Endothelial cell (in vitro differentiated cells): ENCODE measurements around the gene CTNNA3. TPM values are rescaled to one million over a fixed set of nuclear protein-coding genes. Genes with fewer than 3 reads are reported as not detected.

Experiments used
- DNase-seq: peaks from one replicate; pipeline ENCODE4 v3.0.0; 2021; ENCODE audit warnings: low spot score
- H3K27ac Mint-ChIP-seq: one replicate; pipeline ENCODE4 v1.8.0; 2021; ENCODE audit warnings: mixed read lengths, inconsistent platforms; ENCODE audit not compliant: unreplicated experiment
- H3K27me3 Mint-ChIP-seq: one replicate; pipeline ENCODE4 v1.8.0; 2021; ENCODE audit warnings: mild to moderate bottlenecking, moderate library complexity, mixed read lengths, inconsistent platforms; ENCODE audit not compliant: unreplicated experiment
- H3K36me3 Mint-ChIP-seq: one replicate; pipeline ENCODE4 v1.8.0; 2021; ENCODE audit warnings: mild to moderate bottlenecking, low read depth, mixed read lengths, inconsistent platforms; ENCODE audit not compliant: unreplicated experiment
- H3K4me1 Mint-ChIP-seq: one replicate; pipeline ENCODE4 v1.8.0; 2021; ENCODE audit warnings: mild to moderate bottlenecking, mixed read lengths, inconsistent platforms; ENCODE audit not compliant: unreplicated experiment
- H3K4me3 Mint-ChIP-seq: one replicate; pipeline ENCODE4 v1.8.0; 2021; ENCODE audit warnings: mild to moderate bottlenecking, mixed read lengths, inconsistent platforms; ENCODE audit not compliant: unreplicated experiment
- H3K9me3 Mint-ChIP-seq: one replicate; pipeline ENCODE4 v1.8.0; 2021; ENCODE audit warnings: mixed read lengths, inconsistent platforms; ENCODE audit not compliant: unreplicated experiment
- total RNA-seq: library from RNA; stranded (reverse); fragmentation: NEBNext Ultra II Directional; extraction: Animal tissue kit (Norgen Biotek cat#: 25700); gene quantifications from one replicate; pipeline ENCODE4 v1.2.1, GENCODE V29; 2021; ENCODE audit not compliant: unreplicated experiment
- TF ChIP-seq, protein P1 (sequence below): fragments of 200-600 bp; sonication (generic); IDR thresholded peaks from one replicate; pipeline ENCODE4 v1.5.0; 2021; ENCODE audit warnings: antibody characterized with exemption; ENCODE audit not compliant: unreplicated experiment

CTNNA3 gene
- total RNA-seq, 1 donor from 2014 or later, result 2.3 TPM

DNA sequence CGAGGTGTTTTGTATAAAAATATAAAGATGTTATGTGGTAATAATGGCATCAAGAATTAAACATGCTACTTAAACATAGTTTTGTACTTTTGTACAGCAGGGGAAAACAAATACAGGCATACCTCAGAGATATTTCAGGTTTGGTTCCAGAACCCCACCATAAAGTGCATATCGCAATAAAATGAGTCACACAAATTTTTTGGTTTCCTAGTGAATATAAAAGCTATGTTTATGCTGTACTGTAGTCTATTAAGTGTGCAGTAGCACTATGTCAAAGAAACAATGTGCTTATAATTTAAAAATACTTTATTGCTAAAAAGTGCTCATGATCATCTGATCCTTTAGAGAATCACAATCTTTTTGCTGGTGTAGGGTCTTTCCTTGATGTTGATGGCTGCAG is 752.4 kb downstream of the CTNNA3 start:
- Mint-ChIP-seq H3K4me3 (no peak overlapping the region), H3K27ac (no peak overlapping the region), H3K36me3 (no peaks in the 10 kb centered on the region), H3K27me3 (no peaks in the 10 kb centered on the region), H3K9me3 (no peaks in the 10 kb centered on the region), H3K4me1 (no peaks in the 10 kb centered on the region)
- TF ChIP-seq, protein P1, sequence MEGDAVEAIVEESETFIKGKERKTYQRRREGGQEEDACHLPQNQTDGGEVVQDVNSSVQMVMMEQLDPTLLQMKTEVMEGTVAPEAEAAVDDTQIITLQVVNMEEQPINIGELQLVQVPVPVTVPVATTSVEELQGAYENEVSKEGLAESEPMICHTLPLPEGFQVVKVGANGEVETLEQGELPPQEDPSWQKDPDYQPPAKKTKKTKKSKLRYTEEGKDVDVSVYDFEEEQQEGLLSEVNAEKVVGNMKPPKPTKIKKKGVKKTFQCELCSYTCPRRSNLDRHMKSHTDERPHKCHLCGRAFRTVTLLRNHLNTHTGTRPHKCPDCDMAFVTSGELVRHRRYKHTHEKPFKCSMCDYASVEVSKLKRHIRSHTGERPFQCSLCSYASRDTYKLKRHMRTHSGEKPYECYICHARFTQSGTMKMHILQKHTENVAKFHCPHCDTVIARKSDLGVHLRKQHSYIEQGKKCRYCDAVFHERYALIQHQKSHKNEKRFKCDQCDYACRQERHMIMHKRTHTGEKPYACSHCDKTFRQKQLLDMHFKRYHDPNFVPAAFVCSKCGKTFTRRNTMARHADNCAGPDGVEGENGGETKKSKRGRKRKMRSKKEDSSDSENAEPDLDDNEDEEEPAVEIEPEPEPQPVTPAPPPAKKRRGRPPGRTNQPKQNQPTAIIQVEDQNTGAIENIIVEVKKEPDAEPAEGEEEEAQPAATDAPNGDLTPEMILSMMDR, result no peak
- no peak for DNase-seq

DNA sequence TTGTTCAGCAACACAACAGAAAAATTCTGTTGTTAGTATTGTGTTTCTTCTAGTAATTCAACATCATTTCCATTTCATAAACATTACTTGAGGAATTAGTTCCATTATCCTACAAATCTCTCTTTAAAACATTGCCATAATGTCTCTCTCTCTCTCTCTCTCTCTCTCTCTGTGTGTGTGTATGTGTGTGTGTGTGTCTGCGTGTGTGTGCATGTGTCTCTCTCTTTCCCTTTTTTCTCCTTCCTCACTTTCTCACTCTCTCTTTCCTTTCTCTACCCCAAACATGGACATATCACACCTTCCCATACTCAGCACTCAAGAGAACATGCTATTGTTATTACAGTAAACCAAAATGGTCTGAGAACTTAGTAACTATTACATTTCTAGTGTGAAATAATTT is 753.6 kb downstream of the CTNNA3 start:
- no peak for DNase-seq
- no peak overlapping the region for H3K27ac Mint-ChIP-seq
- no peaks in the 10 kb centered on the region for H3K27me3 Mint-ChIP-seq
- no peak overlapping the region for H3K4me3 Mint-ChIP-seq
- peaks cover 3% of the 10 kb centered on the region for H3K4me1 Mint-ChIP-seq
- no peaks in the 10 kb centered on the region for H3K9me3 Mint-ChIP-seq
- TF ChIP-seq, protein P1, result no peak
- no peaks in the 10 kb centered on the region for H3K36me3 Mint-ChIP-seq

DNA sequence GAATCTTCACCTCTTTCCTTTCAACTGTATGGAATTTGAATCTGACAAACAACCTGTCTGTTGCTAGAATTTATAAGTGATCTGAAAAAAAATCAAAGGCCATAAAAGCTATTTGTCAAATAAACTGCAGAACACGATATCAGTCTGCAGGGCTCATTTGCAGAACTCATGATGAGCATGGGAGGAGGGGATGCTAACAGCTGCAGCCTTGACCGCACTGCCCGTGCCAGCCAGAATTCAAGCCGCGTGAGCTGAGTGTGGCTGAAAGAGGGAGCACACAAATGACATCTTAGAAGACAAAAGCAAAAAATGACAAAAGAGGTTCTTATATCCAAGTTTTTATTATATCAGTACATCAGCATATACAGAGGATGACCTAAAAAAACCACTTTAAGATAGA is 754.5 kb downstream of the CTNNA3 start:
- H3K9me3 Mint-ChIP-seq, result no peaks in the 10 kb centered on the region
- no peak overlapping the region for H3K27ac Mint-ChIP-seq
- no peaks in the 10 kb centered on the region for H3K27me3 Mint-ChIP-seq
- H3K4me1 Mint-ChIP-seq, result peaks cover 3% of the 10 kb centered on the region
- TF ChIP-seq, protein P1, result no peak
- H3K4me3 Mint-ChIP-seq, result no peak overlapping the region
- no peaks in the 10 kb centered on the region for H3K36me3 Mint-ChIP-seq
- DNase-seq, result no peak

DNA sequence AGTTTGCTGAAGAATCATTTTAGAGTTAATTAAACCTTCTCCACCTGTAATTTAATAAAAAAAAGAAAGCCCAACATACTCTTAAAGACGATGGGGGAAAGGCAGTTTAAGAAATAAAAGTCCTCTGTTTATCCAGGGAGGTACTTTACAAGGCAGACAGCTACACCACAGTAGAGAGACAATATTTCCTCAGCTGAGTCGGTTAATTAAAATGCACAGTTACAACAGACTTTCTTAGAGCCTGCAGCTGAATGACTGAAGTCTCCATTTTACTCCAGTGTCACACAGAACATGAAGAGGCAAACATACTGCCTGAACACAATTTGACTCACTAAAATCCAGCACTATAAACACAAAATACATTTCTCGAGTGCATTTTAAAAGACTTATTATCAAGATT is 755.0 kb downstream of the CTNNA3 start:
- TF ChIP-seq, protein P1, result no peak
- Mint-ChIP-seq H3K4me1 (peaks cover 3% of the 10 kb centered on the region), H3K36me3 (no peaks in the 10 kb centered on the region), H3K4me3 (no peak overlapping the region), H3K9me3 (no peaks in the 10 kb centered on the region), H3K27ac (no peak overlapping the region), H3K27me3 (no peaks in the 10 kb centered on the region)
- DNase-seq, result no peak

DNA sequence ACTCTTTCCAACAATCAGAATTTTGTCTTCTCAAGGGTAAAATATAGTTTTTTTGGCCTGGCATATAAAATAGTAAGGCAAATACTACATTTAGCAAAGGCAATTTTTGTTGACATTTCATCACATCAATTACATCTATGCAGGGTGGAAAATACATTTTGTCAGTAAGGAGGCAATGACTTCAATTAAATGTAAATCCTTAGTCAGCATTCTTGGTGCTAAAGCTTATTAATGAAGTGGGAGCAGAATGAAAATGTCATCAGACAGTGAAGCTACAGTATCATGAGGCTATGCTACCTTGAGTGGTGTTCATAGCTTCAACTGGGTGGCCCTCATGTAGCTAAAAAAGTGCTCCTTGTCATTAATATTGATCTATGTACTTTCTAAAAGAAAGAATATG is 761.3 kb downstream of the CTNNA3 start:
- H3K4me1 Mint-ChIP-seq, result peaks cover 3% of the 10 kb centered on the region
- no peaks in the 10 kb centered on the region for H3K36me3 Mint-ChIP-seq
- no peak overlapping the region for H3K27ac Mint-ChIP-seq
- TF ChIP-seq, protein P1, result no peak
- H3K27me3 Mint-ChIP-seq, result no peaks in the 10 kb centered on the region
- DNase-seq, result no peak
- H3K9me3 Mint-ChIP-seq, result no peaks in the 10 kb centered on the region
- no peak overlapping the region for H3K4me3 Mint-ChIP-seq
